ENCODE measurements around the gene COL19A1.

The COL19A1 gene

GRCh38 chr6:70135219-70136160 lies 269.1 kb downstream of the COL19A1 start:
- no peak for DNase-seq

DNA sequence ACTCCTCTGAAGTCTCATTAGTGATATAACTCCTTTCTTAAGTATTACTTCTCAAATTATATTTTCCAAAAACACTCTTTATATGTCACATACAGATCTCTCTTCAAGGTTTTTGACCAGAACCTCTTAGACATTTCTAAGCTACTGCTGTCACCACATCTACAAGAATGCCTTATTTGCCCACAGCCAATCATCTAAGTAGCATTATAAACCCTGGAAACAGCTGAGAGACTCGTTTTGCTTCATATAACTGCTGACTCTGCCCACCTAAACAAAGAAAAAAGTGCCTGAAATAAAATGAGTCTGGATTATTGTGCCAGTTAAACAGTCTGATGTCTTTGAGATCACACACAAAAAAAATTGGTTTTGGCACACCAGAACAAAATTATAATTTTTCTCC lies 270.6 kb downstream of the COL19A1 start:
- DNase-seq, result no peak

GRCh38 chr6:70140496-70140895 lies 274.1 kb downstream of the COL19A1 start:
- no peak for DNase-seq

DNA sequence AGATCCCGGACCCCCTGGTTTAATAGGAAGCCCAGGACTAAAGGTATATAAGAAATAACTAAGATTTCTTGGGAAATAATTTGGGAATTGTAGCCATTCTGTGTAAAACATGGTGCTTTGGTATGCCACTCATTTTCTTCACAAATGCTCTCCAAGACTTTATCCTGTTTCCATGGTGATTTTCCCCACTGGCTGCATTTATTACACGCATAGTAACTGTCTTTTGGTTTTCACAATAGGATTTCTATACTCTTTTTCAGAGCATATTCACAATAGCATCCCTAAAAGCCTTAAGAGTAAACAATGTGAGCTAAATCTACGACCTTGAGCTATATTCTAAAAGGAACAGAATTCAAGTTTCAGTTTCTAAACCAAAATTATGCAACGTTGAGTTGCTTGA lies 275.7 kb downstream of the COL19A1 start:
- no peak for DNase-seq

DNA sequence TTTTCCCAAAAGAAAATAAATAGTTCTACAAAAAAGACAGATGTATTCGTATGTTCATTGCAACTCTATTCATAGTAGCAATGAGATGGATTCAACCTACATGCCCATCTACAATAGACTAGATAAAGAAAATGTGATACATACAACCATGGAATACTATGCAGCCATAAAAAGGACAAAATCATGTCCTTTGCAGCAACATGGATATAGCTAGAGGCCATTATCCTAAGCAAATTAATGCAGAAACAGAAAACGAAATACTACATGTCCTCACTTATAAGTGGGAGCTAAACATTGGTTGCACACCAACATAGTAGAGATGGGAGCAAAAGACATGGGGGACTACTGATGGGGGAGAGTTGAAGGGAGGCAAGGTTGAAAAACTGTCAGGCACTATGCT lies 278.8 kb downstream of the COL19A1 start:
- no peak for DNase-seq

DNA sequence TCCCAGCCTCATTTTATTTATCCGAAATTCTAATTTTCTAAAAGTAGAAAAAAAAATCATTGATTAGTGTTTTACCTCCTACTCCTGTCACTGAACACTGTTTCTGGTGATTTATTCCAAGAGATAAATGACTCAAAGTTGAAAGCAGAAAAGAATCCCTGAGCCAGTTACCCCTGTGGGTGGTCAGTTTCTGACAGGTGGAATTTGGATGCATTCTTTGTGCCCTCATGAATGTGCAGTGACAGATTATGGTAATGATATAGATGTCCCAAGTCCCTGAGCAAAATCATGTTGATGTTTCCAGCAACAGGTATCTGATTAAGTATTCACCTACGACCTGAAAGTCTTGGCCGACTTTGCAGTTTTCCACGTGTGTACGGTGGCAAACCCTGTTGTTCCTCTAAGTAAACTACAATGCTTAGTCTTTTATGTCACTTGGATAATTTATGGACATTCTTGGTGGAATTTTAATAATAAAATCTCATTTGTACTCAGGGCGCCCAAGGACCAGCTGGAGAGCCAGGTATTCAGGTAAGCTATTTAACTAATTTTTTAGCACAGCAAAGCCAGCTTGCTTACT lies 282.9 kb downstream of the COL19A1 start:
- DNase-seq, result no peak

- DNase-seq, result no peak
Measured at GRCh38 chr6:70150521-70150920, 284.2 kb downstream of the COL19A1 start.

DNA sequence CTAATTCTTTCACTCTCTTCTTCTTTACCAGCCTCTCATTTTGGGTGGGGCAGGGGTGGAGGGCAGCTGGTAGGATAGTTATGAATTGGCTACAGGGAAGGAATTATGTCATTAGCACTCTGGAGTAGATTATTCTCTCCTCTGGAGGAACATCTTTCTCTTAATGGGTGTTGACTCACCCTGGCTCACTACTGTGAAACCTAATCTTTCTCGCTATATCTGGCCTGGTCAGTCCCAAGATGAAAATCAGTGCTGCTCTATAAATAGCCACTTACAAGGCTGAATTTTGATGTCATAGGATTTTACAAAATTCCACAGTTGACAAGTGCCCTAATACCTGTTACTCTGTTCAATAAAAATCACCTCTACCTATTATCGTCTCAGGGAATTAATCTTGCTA lies 285.3 kb downstream of the COL19A1 start:
- no peak for DNase-seq

DNA sequence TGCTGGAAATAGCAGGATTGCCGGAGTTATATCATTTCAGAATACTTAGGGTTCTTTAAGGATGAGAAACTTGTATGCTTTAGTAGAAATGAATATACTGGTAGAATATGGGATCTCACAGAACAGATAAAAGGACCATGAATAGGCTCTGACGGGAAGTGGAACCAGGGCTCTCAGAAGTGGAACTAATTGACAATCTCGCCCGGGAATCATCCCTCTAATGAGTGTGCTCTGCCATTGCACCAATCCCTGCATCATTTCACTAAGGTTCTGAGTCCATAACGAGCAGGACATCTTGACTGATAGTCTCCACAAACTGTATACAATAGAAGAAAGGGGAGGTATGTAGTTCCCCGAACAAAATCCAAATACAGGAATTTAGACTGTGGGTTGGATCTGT lies 286.4 kb downstream of the COL19A1 start:
- no peak for DNase-seq

GRCh38 chr6:70157086-70157485 lies 290.7 kb downstream of the COL19A1 start:
- DNase-seq, result no peak

DNA sequence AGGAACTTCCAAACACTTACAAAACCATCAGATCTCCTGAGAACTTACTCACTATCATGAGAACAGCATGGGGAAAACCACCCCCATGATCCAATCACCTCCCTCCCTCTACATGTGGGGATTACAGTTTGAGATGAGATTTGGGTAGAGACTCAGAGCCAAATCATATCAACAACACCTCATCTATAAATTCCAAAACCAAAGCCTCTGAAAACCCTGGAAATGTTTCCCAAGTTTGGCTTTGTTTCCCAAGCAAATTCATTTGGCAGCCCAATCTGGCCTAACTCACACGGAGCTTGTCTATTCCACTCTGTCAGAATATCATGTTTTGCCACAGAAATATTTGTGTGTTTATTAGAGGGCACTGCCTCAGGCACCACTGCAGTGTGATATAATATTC lies 293.9 kb downstream of the COL19A1 start:
- DNase-seq, result no peak

DNA sequence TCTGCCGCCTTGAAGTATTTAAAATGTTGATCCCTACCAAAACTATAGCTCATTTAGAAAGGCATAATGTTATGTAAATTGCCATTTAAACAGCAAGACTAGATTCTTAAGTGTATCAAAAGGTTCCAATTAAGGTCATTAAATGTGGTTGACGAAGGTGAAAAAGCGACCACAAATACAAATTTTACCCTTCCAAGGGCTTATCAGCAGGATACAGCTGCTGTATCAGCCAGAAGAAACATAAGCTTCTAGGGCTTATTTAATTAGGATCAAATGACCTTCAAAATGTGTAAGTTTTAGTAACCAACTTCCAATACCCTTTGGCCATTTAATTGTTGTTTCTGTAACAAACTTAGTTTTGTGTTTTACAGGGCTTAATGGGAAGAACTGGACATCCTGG lies 296.6 kb downstream of the COL19A1 start:
- no peak for DNase-seq

GRCh38 chr6:70163795-70164194 lies 297.4 kb downstream of the COL19A1 start:
- no peak for DNase-seq

GRCh38 chr6:70164556-70164955 lies 298.2 kb downstream of the COL19A1 start:
- no peak for DNase-seq

- DNase-seq, result no peak
Measured at GRCh38 chr6:70166088-70166958, 300.0 kb downstream of the COL19A1 start.

- no peak for DNase-seq
Measured at GRCh38 chr6:70168681-70169377, 302.5 kb downstream of the COL19A1 start.

GRCh38 chr6:70171236-70171635 lies 304.9 kb downstream of the COL19A1 start:
- DNase-seq, result no peak

DNA sequence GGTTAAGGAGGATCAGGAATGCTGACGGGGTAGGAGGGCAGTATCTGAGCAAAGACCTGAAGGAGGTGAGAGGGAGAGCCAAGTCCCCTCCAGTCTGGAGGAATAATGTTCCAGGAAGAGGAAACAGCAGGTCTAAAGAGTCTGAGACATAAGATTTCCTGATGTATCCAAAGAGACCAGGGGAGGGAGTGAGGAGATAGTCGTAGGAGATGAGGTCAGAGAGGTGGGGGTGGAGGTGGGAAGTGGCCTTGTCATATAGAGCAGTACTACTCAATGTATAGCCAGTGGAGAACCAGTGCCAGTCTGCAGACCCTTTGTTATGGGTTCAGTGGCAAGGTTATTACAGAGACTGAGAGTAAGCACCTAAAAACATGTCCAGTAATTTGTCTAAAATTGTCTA lies 305.9 kb downstream of the COL19A1 start:
- DNase-seq, result no peak

- no peak for DNase-seq
Measured at GRCh38 chr6:70175770-70176169, 309.4 kb downstream of the COL19A1 start.

GRCh38 chr6:70176842-70177550 lies 310.6 kb downstream of the COL19A1 start:
- DNase-seq, result no peak

GRCh38 chr6:70180183-70180900 lies 314.0 kb downstream of the COL19A1 start:
- DNase-seq, result no peak

Data from SIG-M5 (cell line).